HS-5 (cell line): ENCODE measurements around the gene BCAM.
"Not testable (repeated sequence)": the region's sequence is repeated elsewhere in the genome, so short reads cannot be mapped to it uniquely, and the experiment has no call there.

Experiments used
- DNase-seq: peaks from one replicate; pipeline ENCODE4 v3.0.0-alpha.2; 2012; ENCODE audit warnings: low read depth

Gene BCAM

GRCh38 chr19:44808463-44809371, at the start of gene BCAM:
TSS of gene BCAM (plus strand) at chr19:44809103. CDS start at chr19:44809125, 22 bp downstream.
- no peak for DNase-seq

- DNase-seq = no peak
These were observed 46.9 kb upstream of the BCAM start for GRCh38 chr19:44762038-44762437.

- no peak for DNase-seq
These were observed 43.6 kb upstream of the BCAM start for GRCh38 chr19:44765033-44765948.

GRCh38 chr19:44765949-44766335, 43.0 kb upstream of the BCAM start:
- DNase-seq = no peak

GRCh38 chr19:44767295-44768180, 41.4 kb upstream of the BCAM start:
- no peak for DNase-seq

GRCh38 chr19:44770550-44771257, 38.2 kb upstream of the BCAM start:
- peak; percentile 87 for DNase-seq

- DNase-seq = not testable (repeated sequence)
These were observed 36.8 kb upstream of the BCAM start for GRCh38 chr19:44772144-44772543.

GRCh38 chr19:44772959-44773358, 35.9 kb upstream of the BCAM start:
- no peak for DNase-seq

GRCh38 chr19:44775676-44776240, 33.1 kb upstream of the BCAM start:
- no peak for DNase-seq

- no peak for DNase-seq
These were observed 32.4 kb upstream of the BCAM start for GRCh38 chr19:44776402-44777096.

GRCh38 chr19:44777715-44778347, 31.1 kb upstream of the BCAM start, which contains the start of gene CBLC:
TSS of gene CBLC (plus strand) at chr19:44777890. CDS start at chr19:44777932, 42 bp downstream.
- DNase-seq = no peak

- no peak for DNase-seq
These were observed 29.8 kb upstream of the BCAM start for GRCh38 chr19:44779150-44779549.

GRCh38 chr19:44781694-44782093, 27.2 kb upstream of the BCAM start:
- not testable (repeated sequence) for DNase-seq

- DNase-seq = no peak
These were observed 26.2 kb upstream of the BCAM start for GRCh38 chr19:44782729-44783128.

- no peak for DNase-seq
These were observed 25.4 kb upstream of the BCAM start for GRCh38 chr19:44783545-44783944.

GRCh38 chr19:44785271-44785670, 23.6 kb upstream of the BCAM start:
- DNase-seq = no peak

- DNase-seq = no peak
These were observed 22.9 kb upstream of the BCAM start for GRCh38 chr19:44785993-44786392.

- DNase-seq = no peak
These were observed 19.9 kb upstream of the BCAM start for GRCh38 chr19:44788971-44789370.

GRCh38 chr19:44789943-44790483, 18.9 kb upstream of the BCAM start:
- no peak for DNase-seq
